Measurements from ENCODE around the gene MGA. TPM values are rescaled to one million over a fixed set of nuclear protein-coding genes. Genes with fewer than 3 reads are reported as not detected.

MGA gene
- total RNA-seq, 6 experiments from 2014 or later, result 11.8 to 16.6 (median 15.3) TPM

DNA sequence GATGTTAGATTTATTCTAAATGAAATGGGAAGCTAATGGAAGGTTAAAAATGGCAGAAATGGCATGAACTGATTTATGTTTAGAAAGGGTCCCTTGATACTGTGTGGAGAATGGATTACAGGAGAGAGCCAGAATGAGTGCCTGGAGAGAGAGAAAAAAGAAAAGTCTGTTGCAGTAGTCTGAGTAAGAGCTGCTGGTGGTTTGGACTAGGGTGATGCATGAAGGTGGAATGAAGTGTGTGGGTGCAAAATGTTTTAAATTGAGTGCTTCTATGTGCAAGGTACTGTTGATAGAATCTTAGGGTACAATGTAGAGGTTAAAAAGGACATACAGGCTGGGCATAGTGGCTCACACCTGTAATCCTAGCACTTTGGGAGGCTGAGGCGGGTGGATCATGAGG is 11.4 kb upstream of the MGA start:
- Mint-ChIP-seq H3K9me3 (peaks cover 5% of the 10 kb centered on the region; the same call in 1 of the 2 replicates), H3K4me1 (ENCODE audit: low read depth) (peaks cover 8% of the 10 kb centered on the region), H3K4me3 (no peak overlapping the region), H3K36me3 (ENCODE audit: low read depth) (peaks cover 12% of the 10 kb centered on the region), H3K27me3 (ENCODE audit: insufficient read depth) (no peaks in the 10 kb centered on the region), H3K27ac (no peak overlapping the region)
- TF ChIP-seq, protein P1, sequence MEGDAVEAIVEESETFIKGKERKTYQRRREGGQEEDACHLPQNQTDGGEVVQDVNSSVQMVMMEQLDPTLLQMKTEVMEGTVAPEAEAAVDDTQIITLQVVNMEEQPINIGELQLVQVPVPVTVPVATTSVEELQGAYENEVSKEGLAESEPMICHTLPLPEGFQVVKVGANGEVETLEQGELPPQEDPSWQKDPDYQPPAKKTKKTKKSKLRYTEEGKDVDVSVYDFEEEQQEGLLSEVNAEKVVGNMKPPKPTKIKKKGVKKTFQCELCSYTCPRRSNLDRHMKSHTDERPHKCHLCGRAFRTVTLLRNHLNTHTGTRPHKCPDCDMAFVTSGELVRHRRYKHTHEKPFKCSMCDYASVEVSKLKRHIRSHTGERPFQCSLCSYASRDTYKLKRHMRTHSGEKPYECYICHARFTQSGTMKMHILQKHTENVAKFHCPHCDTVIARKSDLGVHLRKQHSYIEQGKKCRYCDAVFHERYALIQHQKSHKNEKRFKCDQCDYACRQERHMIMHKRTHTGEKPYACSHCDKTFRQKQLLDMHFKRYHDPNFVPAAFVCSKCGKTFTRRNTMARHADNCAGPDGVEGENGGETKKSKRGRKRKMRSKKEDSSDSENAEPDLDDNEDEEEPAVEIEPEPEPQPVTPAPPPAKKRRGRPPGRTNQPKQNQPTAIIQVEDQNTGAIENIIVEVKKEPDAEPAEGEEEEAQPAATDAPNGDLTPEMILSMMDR (IDR thresholded peaks at IDR 0.05), result no peak
- peak; percentile 40 for DNase-seq

DNA sequence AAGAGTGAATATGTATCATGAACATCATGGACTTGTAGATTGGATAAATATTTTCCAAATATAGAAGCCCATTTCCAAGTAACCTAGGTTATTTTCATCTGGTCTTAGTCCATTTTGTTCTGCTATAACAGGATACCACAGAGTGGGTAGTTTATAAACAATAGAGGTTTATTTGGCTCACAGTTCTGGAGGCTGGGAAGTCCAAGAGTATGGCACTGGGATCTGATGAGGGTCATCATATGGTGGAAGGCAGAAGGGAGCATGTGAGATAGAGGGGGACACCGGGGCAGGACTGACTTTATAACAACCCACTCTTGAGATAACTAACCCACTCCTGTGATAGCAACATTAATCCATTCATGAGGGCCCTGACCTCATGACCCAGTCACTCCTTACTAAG is 9.4 kb upstream of the MGA start:
- Mint-ChIP-seq H3K9me3 (peaks cover 5% of the 10 kb centered on the region; the same call in 1 of the 2 replicates), H3K36me3 (ENCODE audit: low read depth) (peaks cover 12% of the 10 kb centered on the region)

DNA sequence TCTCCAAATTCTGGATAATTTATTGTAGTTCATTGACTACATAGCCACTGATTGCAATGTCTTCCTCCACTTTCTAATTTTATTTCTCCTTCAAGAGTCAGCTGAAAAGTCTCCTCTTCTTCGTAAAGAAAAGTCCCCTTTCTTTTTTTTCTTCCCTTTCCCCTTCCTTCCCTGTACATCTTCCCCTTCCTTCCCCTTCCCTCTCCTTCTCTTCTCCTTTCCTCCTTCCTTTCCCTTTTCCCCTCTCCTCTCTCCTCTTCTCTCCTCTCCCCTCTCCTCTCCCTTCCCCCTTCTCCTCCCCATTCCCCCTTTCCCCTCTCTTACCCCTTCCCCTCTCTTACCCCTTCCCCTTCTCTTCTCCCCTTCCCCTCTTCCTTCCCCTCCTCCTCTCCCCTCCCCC is 8.8 kb upstream of the MGA start:
- Mint-ChIP-seq H3K4me1 (ENCODE audit: low read depth) (peaks cover 7% of the 10 kb centered on the region; the same call in 1 of the 2 replicates), H3K36me3 (ENCODE audit: low read depth) (peaks cover 12% of the 10 kb centered on the region), H3K4me3 (no peak overlapping the region), H3K9me3 (peaks cover 5% of the 10 kb centered on the region; the same call in 1 of the 2 replicates), H3K27me3 (ENCODE audit: insufficient read depth) (peaks cover 4% of the 10 kb centered on the region; the same call in 1 of the 2 replicates), H3K27ac (no peak overlapping the region)
- no peak for DNase-seq
- TF ChIP-seq, protein P1 (IDR thresholded peaks at IDR 0.05), result no peak

More for the DNA sequence above, 9.4 kb upstream of the MGA start:
- no peak for DNase-seq
- H3K27me3 Mint-ChIP-seq (ENCODE audit: insufficient read depth), result peaks cover 4% of the 10 kb centered on the region; the same call in 1 of the 2 replicates
- peaks cover 2% of the 10 kb centered on the region; the same call in 1 of the 2 replicates for H3K4me1 Mint-ChIP-seq (ENCODE audit: low read depth)
- TF ChIP-seq, protein P1 (IDR thresholded peaks at IDR 0.05), result no peak
- no peak overlapping the region for H3K4me3 Mint-ChIP-seq
- no peak overlapping the region for H3K27ac Mint-ChIP-seq

DNA sequence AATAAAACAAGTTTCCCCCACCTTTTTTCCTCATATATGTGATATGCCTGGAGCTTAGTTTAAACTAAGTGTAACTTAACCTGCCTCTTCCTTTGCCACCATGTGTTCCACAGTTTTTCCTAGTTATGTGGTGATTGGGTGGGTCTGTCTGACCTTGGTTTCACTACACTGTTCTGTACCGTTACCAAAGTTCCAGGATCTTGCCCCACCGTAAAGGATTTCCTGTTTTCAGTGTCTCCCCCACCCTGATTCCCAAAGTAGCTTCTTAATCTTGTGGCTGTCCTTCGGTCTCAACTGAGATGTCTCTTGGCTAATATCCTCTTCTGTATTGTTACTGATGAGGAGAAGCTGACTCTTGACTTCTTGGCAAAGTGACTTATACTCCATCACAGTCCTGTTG is 6.4 kb upstream of the MGA start:
- no peak for DNase-seq
- Mint-ChIP-seq H3K4me3 (no peak overlapping the region), H3K27ac (no peak overlapping the region), H3K27me3 (ENCODE audit: insufficient read depth) (peaks cover 4% of the 10 kb centered on the region; the same call in 1 of the 2 replicates), H3K9me3 (peaks cover 5% of the 10 kb centered on the region; the same call in 1 of the 2 replicates), H3K4me1 (ENCODE audit: low read depth) (peaks cover 7% of the 10 kb centered on the region; the same call in 1 of the 2 replicates), H3K36me3 (ENCODE audit: low read depth) (peaks cover 12% of the 10 kb centered on the region)
- TF ChIP-seq, protein P1 (IDR thresholded peaks at IDR 0.05), result no peak

DNA sequence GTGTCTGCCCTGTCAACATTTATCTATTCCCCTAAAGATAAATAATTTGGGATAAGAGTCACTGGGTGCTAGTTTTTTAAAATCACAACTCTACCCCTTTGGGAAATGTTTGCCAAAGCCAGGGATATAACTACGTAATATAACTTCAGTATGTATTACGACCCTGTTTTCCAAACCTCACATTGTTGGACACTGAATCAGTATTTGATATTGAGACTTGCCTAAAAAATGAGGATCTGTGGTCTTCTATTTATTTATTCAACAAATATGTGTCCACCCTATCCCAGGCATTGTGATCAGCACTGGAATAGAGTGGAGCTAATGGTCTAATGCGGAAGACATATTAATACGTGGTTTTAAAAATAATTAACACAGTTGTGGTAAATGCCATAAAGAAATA is 4.5 kb upstream of the MGA start:
- H3K27ac Mint-ChIP-seq, result no peak overlapping the region

More for the DNA sequence above, 4.5 kb upstream of the MGA start:
- peaks cover 15% of the 10 kb centered on the region for H3K4me1 Mint-ChIP-seq (ENCODE audit: low read depth)
- no peak for DNase-seq
- H3K36me3 Mint-ChIP-seq (ENCODE audit: low read depth), result peaks cover 4% of the 10 kb centered on the region
- H3K4me3 Mint-ChIP-seq, result no peak overlapping the region
- H3K27me3 Mint-ChIP-seq (ENCODE audit: insufficient read depth), result peaks cover 4% of the 10 kb centered on the region; the same call in 1 of the 2 replicates
- peaks cover 8% of the 10 kb centered on the region for H3K9me3 Mint-ChIP-seq
- TF ChIP-seq, protein P1 (IDR thresholded peaks at IDR 0.05), result no peak

Data from HFFc6 (cell line).